ENCODE results near the gene NHLRC4. TPM values are rescaled to one million over a fixed set of nuclear protein-coding genes. Genes with fewer than 3 reads are reported as not detected.

NHLRC4 gene
- total and polyA plus RNA-seq, 2 of the 13 experiments (the other 11 are each of a cell fraction or from before 2014, with no cell fraction given): 0.40 to 0.59 TPM

GRCh38 chr16:569445-570254, 2.8 kb downstream of the NHLRC4 start, which contains the start of gene PIGQ (continued):
- TF ChIP-seq ZBED4 (CRISPR knock-in tag; IDR thresholded peaks at IDR 0.05; ENCODE audit: borderline replicate concordance) (peak; percentile 35; the same call in 1 of the 2 replicates), MXI1 (IDR thresholded peaks at IDR 0.05; ENCODE audit: borderline replicate concordance, low read depth, low read length) (peak; percentile 62; the same call in 2 of the 3 replicates), POGZ (CRISPR knock-in tag; IDR thresholded peaks at IDR 0.05) (no peak), MAZ (IDR thresholded peaks at IDR 0.05; ENCODE audit: borderline replicate concordance, low read depth, low read length) (no peak), MAZ (CRISPR knock-in tag; IDR thresholded peaks at IDR 0.05; ENCODE audit: low read depth) (peak; percentile 26; the same call in 1 of the 2 replicates), RBFOX2 (IDR thresholded peaks at IDR 0.05; ENCODE audit: low read depth, low read length) (peak; percentile 55), YY1 (IDR thresholded peaks at IDR 0.05; ENCODE audit: insufficient read depth, insufficient replicate concordance, low read depth, low read length) (peak; percentile 12), ZNF574 (CRISPR knock-in tag; IDR thresholded peaks at IDR 0.05) (peak; percentile 36; the same call in 1 of the 2 replicates), BORCS8-MEF2B (CRISPR knock-in tag; IDR thresholded peaks at IDR 0.05) (no peak), NR0B2 (CRISPR knock-in tag; IDR thresholded peaks at IDR 0.05) (no peak), HDAC2 (CRISPR knock-in tag; IDR thresholded peaks at IDR 0.05) (0 out of 2 replicates have a peak, but pooled peaks have one; percentile 3), PAWR (CRISPR knock-in tag; IDR thresholded peaks at IDR 0.05; ENCODE audit: borderline replicate concordance) (no peak), PHF8 (CRISPR knock-in tag; IDR thresholded peaks at IDR 0.05) (peak; percentile 61), ZNF501 (CRISPR knock-in tag; IDR thresholded peaks at IDR 0.05) (0 out of 2 replicates have a peak, but pooled peaks have one; percentile 9), ZNF326 (CRISPR knock-in tag; IDR thresholded peaks at IDR 0.05; ENCODE audit: borderline replicate concordance) (no peak), PATZ1 (CRISPR knock-in tag; IDR thresholded peaks at IDR 0.05) (peak; percentile 62), HOXA3 (CRISPR knock-in tag; IDR thresholded peaks at IDR 0.05) (peak; percentile 37), YEATS2 (CRISPR knock-in tag; IDR thresholded peaks at IDR 0.05; ENCODE audit: borderline replicate concordance) (no peak)
